ENCODE measurements around the gene MORC3. TPM values are rescaled to one million over a fixed set of nuclear protein-coding genes. Genes with fewer than 3 reads are reported as not detected.

MORC3 gene
- total RNA-seq, 1 donor from 2014 or later, result 42.3 TPM

DNA sequence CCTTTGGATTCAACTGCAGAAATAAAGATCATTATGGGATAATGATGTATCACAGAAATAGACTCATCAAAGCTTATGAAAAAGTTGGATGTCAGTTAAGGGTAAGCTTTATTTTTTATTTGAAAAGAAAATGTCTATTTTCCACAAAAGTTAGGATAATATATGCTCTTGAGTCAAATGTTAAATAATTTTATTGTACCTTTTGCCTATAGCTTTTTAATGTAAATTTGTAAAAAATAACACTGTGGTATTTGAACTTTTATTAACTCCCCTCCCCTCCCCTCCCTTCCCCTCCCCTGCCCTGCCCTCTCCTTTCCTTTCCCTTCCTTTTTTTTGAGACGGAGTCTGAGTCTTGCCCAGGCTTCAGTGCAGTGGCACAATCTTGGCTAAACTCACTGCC is 24.9 kb downstream of the MORC3 start:
- intact Hi-C loops (cut with DNase I), result no loop called here
- Histone ChIP-seq H3K4me3 (no peak overlapping the region), H3K27ac (no peak overlapping the region), H3K27me3 (ENCODE audit: low read depth) (no peaks in the 10 kb centered on the region), H3K4me1 (no peaks in the 10 kb centered on the region), H3K9me3 (no peaks in the 10 kb centered on the region), H3K36me3 (peaks cover 99% of the 10 kb centered on the region)
- TF ChIP-seq, protein P1, sequence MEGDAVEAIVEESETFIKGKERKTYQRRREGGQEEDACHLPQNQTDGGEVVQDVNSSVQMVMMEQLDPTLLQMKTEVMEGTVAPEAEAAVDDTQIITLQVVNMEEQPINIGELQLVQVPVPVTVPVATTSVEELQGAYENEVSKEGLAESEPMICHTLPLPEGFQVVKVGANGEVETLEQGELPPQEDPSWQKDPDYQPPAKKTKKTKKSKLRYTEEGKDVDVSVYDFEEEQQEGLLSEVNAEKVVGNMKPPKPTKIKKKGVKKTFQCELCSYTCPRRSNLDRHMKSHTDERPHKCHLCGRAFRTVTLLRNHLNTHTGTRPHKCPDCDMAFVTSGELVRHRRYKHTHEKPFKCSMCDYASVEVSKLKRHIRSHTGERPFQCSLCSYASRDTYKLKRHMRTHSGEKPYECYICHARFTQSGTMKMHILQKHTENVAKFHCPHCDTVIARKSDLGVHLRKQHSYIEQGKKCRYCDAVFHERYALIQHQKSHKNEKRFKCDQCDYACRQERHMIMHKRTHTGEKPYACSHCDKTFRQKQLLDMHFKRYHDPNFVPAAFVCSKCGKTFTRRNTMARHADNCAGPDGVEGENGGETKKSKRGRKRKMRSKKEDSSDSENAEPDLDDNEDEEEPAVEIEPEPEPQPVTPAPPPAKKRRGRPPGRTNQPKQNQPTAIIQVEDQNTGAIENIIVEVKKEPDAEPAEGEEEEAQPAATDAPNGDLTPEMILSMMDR (IDR thresholded peaks at IDR 0.05), result no peak
- DNase-seq, result no peak
- ATAC-seq, result no peak

DNA sequence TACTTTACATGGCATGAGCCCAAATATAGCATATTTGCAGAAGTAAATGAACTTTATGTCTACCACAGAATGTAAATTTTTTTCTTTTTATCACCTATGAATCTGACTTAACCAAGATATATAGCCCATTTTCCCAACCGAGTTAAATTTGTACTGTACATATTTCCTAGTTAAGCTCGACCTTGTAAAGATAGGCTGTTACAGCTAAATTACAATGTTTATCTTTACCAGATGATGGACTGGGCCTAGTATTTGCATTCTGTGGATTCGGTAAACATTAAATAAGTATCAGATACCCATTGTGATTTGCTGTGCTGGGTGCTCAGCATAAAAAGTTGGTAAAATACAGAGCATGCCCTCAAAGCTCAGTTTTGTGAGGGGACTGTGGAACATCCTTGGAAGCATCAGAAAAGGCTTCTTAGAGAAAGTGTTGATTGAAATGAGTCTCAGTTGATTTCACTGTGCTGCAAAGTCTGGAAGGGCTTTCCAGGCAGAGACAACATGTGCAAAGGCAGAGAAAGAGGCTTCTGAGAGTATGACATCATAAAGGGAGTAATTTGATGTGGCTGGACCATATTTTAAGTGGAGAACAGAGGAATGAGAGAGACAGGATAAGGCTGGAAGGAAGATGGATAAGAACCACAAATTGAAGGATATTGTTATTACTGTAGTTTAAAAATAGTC is 27.4 kb downstream of the MORC3 start:
- TF ChIP-seq, protein P1 (IDR thresholded peaks at IDR 0.05), result no peak
- peaks cover 99% of the 10 kb centered on the region for H3K36me3 ChIP-seq
- no peak for ATAC-seq
- intact Hi-C loops (cut with DNase I), result no loop called here
- H3K9me3 ChIP-seq, result no peaks in the 10 kb centered on the region
- H3K4me3 ChIP-seq, result no peak overlapping the region
- no peaks in the 10 kb centered on the region for H3K27me3 ChIP-seq (ENCODE audit: low read depth)
- DNase-seq, result no peak
- H3K27ac ChIP-seq, result no peak overlapping the region
- no peaks in the 10 kb centered on the region for H3K4me1 ChIP-seq

DNA sequence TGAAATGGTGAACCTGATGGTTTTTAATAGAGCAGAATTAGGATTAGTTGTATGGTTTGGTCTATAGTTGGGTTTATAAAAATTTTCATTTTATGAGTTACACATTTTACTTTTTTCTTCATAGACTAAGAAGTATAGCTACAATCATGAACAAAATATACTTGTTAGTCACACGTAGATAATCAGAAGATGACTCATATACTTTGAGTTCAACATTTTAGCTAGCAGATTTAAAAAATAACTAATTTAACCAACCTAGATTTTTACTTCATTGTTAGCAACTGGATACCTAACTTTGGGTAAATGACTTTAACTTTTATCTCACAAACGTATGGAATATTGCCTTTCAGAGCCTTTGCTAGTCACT is 27.9 kb downstream of the MORC3 start:
- intact Hi-C loops (cut with DNase I), result no loop called here
- H3K27ac ChIP-seq, result no peak overlapping the region
- H3K27me3 ChIP-seq (ENCODE audit: low read depth), result no peaks in the 10 kb centered on the region
- peaks cover 99% of the 10 kb centered on the region for H3K36me3 ChIP-seq
- ATAC-seq (no peak), DNase-seq (no peak)
- H3K4me3 ChIP-seq, result no peak overlapping the region
- H3K9me3 ChIP-seq, result no peaks in the 10 kb centered on the region
- no peaks in the 10 kb centered on the region for H3K4me1 ChIP-seq
- TF ChIP-seq, protein P1 (IDR thresholded peaks at IDR 0.05), result no peak

DNA sequence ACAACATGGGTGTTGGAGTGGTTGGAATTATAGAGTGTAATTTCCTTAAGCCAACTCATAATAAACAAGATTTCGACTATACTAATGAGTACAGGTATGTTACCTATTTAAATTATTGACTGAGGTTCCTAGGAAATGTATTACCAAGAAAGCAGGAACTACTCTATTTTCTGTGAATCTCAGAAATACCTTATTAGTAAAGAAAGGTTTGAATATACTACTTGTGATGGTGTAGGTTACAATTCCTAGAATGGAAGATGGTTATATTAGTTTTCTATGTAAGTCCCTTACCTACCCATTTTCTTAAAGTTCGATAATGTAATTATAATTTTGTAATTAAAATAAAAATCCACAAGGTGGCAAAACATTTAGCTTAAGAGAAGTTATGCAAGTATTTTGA is 29.3 kb downstream of the MORC3 start:
- TF ChIP-seq, protein P1 (IDR thresholded peaks at IDR 0.05), result no peak
- no peaks in the 10 kb centered on the region for H3K27me3 ChIP-seq (ENCODE audit: low read depth)
- no peak for DNase-seq
- H3K27ac ChIP-seq, result no peak overlapping the region
- H3K4me3 ChIP-seq, result no peak overlapping the region
- no peaks in the 10 kb centered on the region for H3K9me3 ChIP-seq
- intact Hi-C loops (cut with DNase I), result no loop called here
- no peaks in the 10 kb centered on the region for H3K4me1 ChIP-seq
- ATAC-seq, result no peak
- peaks cover 96% of the 10 kb centered on the region for H3K36me3 ChIP-seq

DNA sequence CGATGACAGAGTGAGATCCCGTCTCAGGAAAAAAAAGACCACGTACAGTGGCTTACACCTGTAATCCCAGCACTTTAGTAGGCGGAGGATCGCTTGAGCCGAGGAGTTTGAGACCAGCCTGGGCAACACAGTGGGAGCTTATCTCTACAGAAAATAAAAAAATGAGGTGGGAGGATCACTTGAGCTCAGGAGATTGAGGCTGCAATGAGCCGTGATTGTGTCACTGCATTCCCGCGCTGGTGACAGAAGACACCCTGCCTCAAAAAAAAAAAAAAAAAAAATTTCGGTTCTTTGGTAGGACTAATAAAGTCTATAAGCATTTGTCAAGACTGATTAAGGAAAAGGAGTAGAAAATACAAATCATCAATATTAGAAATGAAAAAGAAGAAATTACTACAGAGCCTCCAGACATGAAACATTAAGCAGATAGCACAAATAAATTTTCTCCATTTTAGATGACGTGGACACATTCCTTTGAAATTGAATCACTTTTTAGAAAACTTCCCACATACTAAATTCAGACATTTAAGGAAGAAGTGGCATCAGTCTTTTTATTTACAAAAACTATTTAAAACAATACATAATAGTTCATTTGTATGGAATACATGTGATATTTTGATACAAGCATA is 30.4 kb downstream of the MORC3 start:
- intact Hi-C loops (cut with DNase I), result no loop called here
- no peak for ATAC-seq
- no peaks in the 10 kb centered on the region for H3K9me3 ChIP-seq
- H3K4me3 ChIP-seq, result no peak overlapping the region
- TF ChIP-seq, protein P1 (IDR thresholded peaks at IDR 0.05), result no peak
- no peak for DNase-seq
- peaks cover 96% of the 10 kb centered on the region for H3K36me3 ChIP-seq
- no peak overlapping the region for H3K27ac ChIP-seq
- no peaks in the 10 kb centered on the region for H3K27me3 ChIP-seq (ENCODE audit: low read depth)
- no peaks in the 10 kb centered on the region for H3K4me1 ChIP-seq

Data from lower lobe of right lung (tissue), 2 donors.